SK-N-SH (cell line): ENCODE results near the gene CDH16. TPM values are rescaled to one million over a fixed set of nuclear protein-coding genes. Genes with fewer than 3 reads are reported as not detected.

Experiments used
- CTCF ChIA-PET: fragments of 300-600, 350-600 bp; formaldehyde crosslinking; extraction: SDS; loops from one replicate; lab custom pipeline; 2021; lab: Yijun Ruan, JAX
- POLR2A ChIA-PET: fragments of 350-600 bp; sonication (Branson Sonifier 250); formaldehyde crosslinking; extraction: SDS; loops from one replicate; lab custom pipeline; 2020; ENCODE audit warnings: antibody characterized with exemption, inconsistent platforms; lab: Yijun Ruan, JAX
- DNase-seq: peaks from one replicate; pipeline ENCODE4 v3.0.0; 2012
- H2AFZ ChIP-seq: fragments of 200-600 bp; sonication (generic); 2 replicates; pipeline ENCODE4 v1.8.1; 2016; ENCODE audit warnings: antibody characterized with exemption, mild to moderate bottlenecking, low read depth
- H3F3A ChIP-seq: fragments of 200-600 bp; sonication (generic); replicated peaks from 2 replicates; pipeline ENCODE3; 2016; ENCODE audit warnings: antibody characterized with exemption, mild to moderate bottlenecking; ENCODE audit not compliant: insufficient read depth
- H3K27ac ChIP-seq, 2 experiments: fragments of 200-500 bp in 1 of 2; fragments of 200-600 bp in 1 of 2; sonication (Bioruptor generic) in 1 of 2; sonication (generic), shearing (Covaris generic) in 1 of 2; 2 replicates each; pipeline versions ENCODE4 v1.5.1 to v1.6.1; 2014 to 2016; ENCODE audit warnings: low read depth in 2 of 2, inconsistent platforms in 1 of 2, low read length in 1 of 2, mild to moderate bottlenecking in 1 of 2, mixed read lengths in 1 of 2
- H3K27me3 ChIP-seq: fragments of 200-600 bp; sonication (generic), shearing (Covaris generic); 2 replicates; pipeline ENCODE4 v1.6.1; 2016; ENCODE audit warnings: mixed run types; ENCODE audit not compliant: insufficient read depth
- H3K36me3 ChIP-seq, 2 experiments: fragments of 200-500 bp in 1 of 2; fragments of 200-600 bp in 1 of 2; sonication (Bioruptor generic) in 1 of 2; sonication (generic) in 1 of 2; replicated peaks in 1 of 2; 2 replicates each; pipeline versions ENCODE3 to v1.5.1; 2014 to 2016; ENCODE audit warnings: low read length in 1 of 2, mild to moderate bottlenecking in 1 of 2; ENCODE audit not compliant: insufficient read depth in 2 of 2, control insufficient read depth in 1 of 2
- H3K4me1 ChIP-seq, 2 experiments: fragments of 200-500 bp in 1 of 2; fragments of 200-600 bp in 1 of 2; sonication (Bioruptor generic) in 1 of 2; sonication (generic), shearing (Covaris generic) in 1 of 2; 2 replicates each; pipeline versions ENCODE4 v1.5.1 to v1.6.1; 2014 to 2016; ENCODE audit warnings: low read depth in 1 of 2, low read length in 1 of 2, mixed run types in 1 of 2; ENCODE audit not compliant: insufficient read depth in 2 of 2, control insufficient read depth in 1 of 2
- H3K4me2 ChIP-seq: fragments of 200-600 bp; sonication (generic), shearing (Covaris generic); 2 replicates; pipeline ENCODE4 v1.6.1; 2017; ENCODE audit warnings: mixed run types
- H3K4me3 ChIP-seq, 2 experiments: fragments of 200-500 bp in 1 of 2; fragments of 200-600 bp in 1 of 2; sonication (Bioruptor generic) in 1 of 2; sonication (generic), shearing (Covaris generic) in 1 of 2; 2 replicates each; pipeline versions ENCODE4 v1.5.1 to v1.8.1; 2014 to 2016; ENCODE audit warnings: low read depth in 2 of 2, inconsistent platforms in 1 of 2, low read length in 1 of 2, mild to moderate bottlenecking in 1 of 2, mixed read lengths in 1 of 2, moderate library complexity in 1 of 2
- H3K79me2 ChIP-seq: fragments of 200-600 bp; sonication (generic); 2 replicates; pipeline ENCODE4 v1.8.1; 2017; ENCODE audit warnings: mild to moderate bottlenecking; ENCODE audit not compliant: insufficient read depth
- H3K9ac ChIP-seq: fragments of 200-600 bp; sonication (generic); 2 replicates; pipeline ENCODE4 v1.6.1; 2017; ENCODE audit warnings: mixed run types
- H3K9me2 ChIP-seq: fragments of 200-600 bp; sonication (generic); 2 replicates; pipeline ENCODE4 v1.6.1; 2017; ENCODE audit warnings: mixed run types
- H3K9me3 ChIP-seq: fragments of 200-600 bp; sonication (generic); 2 replicates; pipeline ENCODE4 v1.6.1; 2017; ENCODE audit warnings: mixed run types, mild to moderate bottlenecking, moderate library complexity
- H4K20me1 ChIP-seq: fragments of 200-600 bp; sonication (generic); 2 replicates; pipeline ENCODE4 v1.6.1; 2017; ENCODE audit warnings: mild to moderate bottlenecking, mixed run types; ENCODE audit not compliant: insufficient read depth
- CHD2 ChIP-seq: fragments of 150-350 bp; IDR thresholded peaks from 2 replicates; pipeline ENCODE4 v1.6.1; 2018; ENCODE audit warnings: low read length; ENCODE audit not compliant: partially characterized antibody
- GATA2 ChIP-seq: sonication (generic); formaldehyde crosslinking; IDR thresholded peaks from 2 replicates; pipeline ENCODE4 v1.5.0; 2020; ENCODE audit warnings: mild to moderate bottlenecking, missing genetic modification reagents
- IRF3 ChIP-seq: fragments of 150-350 bp; IDR thresholded peaks from 2 replicates; pipeline ENCODE4 v1.6.1; 2016; ENCODE audit warnings: mild to moderate bottlenecking, low read depth, low read length
- MAX ChIP-seq: IDR thresholded peaks from 2 replicates; pipeline ENCODE4 v1.4.0; 2012; ENCODE audit warnings: low read depth
- MEF2A ChIP-seq: IDR thresholded peaks from 2 replicates; pipeline ENCODE4 v1.4.0; 2012; ENCODE audit warnings: low read depth, borderline replicate concordance
- NFIC ChIP-seq: IDR thresholded peaks from 2 replicates; pipeline ENCODE4 v1.4.0; 2012; ENCODE audit warnings: borderline replicate concordance
- NRF1 ChIP-seq: IDR thresholded peaks from 2 replicates; pipeline ENCODE4 v1.6.1; 2012; ENCODE audit warnings: low read depth, mild to moderate bottlenecking, low read length
- RAD21 ChIP-seq: IDR thresholded peaks from 2 replicates; pipeline ENCODE4 v1.6.1; 2012; ENCODE audit warnings: mild to moderate bottlenecking, low read length
- RCOR1 ChIP-seq: fragments of 150-350 bp; IDR thresholded peaks from 2 replicates; pipeline ENCODE4 v1.6.1; 2017; ENCODE audit warnings: antibody characterized with exemption, low read length
- RFX5 ChIP-seq: IDR thresholded peaks from 2 replicates; pipeline ENCODE4 v1.6.1; 2012; ENCODE audit warnings: mild to moderate bottlenecking, improper control_type of control experiment, low read length
- TAF1 ChIP-seq: IDR thresholded peaks from 2 replicates; pipeline ENCODE4 v1.6.1; 2012; ENCODE audit warnings: low read depth, mild to moderate bottlenecking, low read length, moderate library complexity, borderline replicate concordance
- TEAD4 ChIP-seq: IDR thresholded peaks from 2 replicates; pipeline ENCODE4 v1.4.0; 2012; ENCODE audit warnings: mild to moderate bottlenecking, borderline replicate concordance; ENCODE audit not compliant: insufficient read depth
- USF1 ChIP-seq: IDR thresholded peaks from 2 replicates; pipeline ENCODE4 v1.4.0; 2012; ENCODE audit warnings: low read depth, borderline replicate concordance
- USF2 ChIP-seq: fragments of 150-350 bp; IDR thresholded peaks from 2 replicates; pipeline ENCODE4 v1.6.1; 2017; ENCODE audit warnings: antibody characterized with exemption, low read length, low read depth, borderline replicate concordance
- YY1 ChIP-seq: IDR thresholded peaks from 2 replicates; pipeline ENCODE4 v1.4.0; 2012; ENCODE audit warnings: low read depth, mild to moderate bottlenecking
- ZBTB33 ChIP-seq: IDR thresholded peaks from 2 replicates; pipeline ENCODE4 v1.4.0; 2012; ENCODE audit warnings: low read depth, borderline replicate concordance
- WGBS: methylation state at CpG from one replicate; pipeline ENCODE4 v1.1.6; 2017; ENCODE audit warnings: low lambda C conversion rate; 5-methylcytosine and 5-hydroxymethylcytosine counted together
- polyA plus RNA-seq, 3 experiments: library from polyadenylated mRNA; depleted of rRNA; stranded (reverse); fragments of >200 nt; gene quantifications; 2 replicates each; pipeline ENCODE4 v1.2.3, GENCODE V29; 2012

The CDH16 gene
- polyA plus RNA-seq, 1 of the 3 experiments (the other 2 are of a cell fraction), result not detected

- Histone ChIP-seq H3K36me3 (no peaks in the 10 kb centered on the region), H4K20me1 (no peaks in the 10 kb centered on the region), H3K9me3 (no peaks in the 10 kb centered on the region), H3K27me3 (no peaks in the 10 kb centered on the region), H3K4me3 (no peak overlapping the region), H3K9ac (no peak overlapping the region), H3K4me1 (peaks cover 7 to 12% of the 10 kb centered on the region in 2 experiments; a peak in 2 of 4 replicates), H3K4me2 (no peak overlapping the region), H3K27ac (no peak overlapping the region), H3K9me2 (no peaks in the 10 kb centered on the region), H2AFZ (no peak overlapping the region), H3K79me2 (no peaks in the 10 kb centered on the region), H3F3A (peaks cover 6% of the 10 kb centered on the region)
- TF ChIP-seq USF1 (no peak), RFX5 (no peak), YY1 (no peak), RAD21 (no peak), MEF2A (no peak), IRF3 (no peak), NFIC (no peak), USF2 (no peak), ZBTB33 (no peak), GATA2 (no peak), NRF1 (no peak)
- POLR2A ChIA-PET, result no interaction called here
- CTCF ChIA-PET, result interaction anchor here (2.0 to 5.6 kb wide), 3 partner anchors 9 to 135 kb away, joined by 6 to 26 read pairs (median 22); partner anchors contain the start of gene NAE1
- DNase-seq, result no peak
Observed at GRCh38 chr16:66863707-66864106, 55.0 kb downstream of the CDH16 start.

- Histone ChIP-seq H2AFZ (no peak overlapping the region), H3K27ac (no peak overlapping the region), H3K4me2 (no peak overlapping the region), H3K27me3 (no peaks in the 10 kb centered on the region), H3K9me2 (no peaks in the 10 kb centered on the region), H3K9me3 (no peaks in the 10 kb centered on the region), H3K79me2 (no peaks in the 10 kb centered on the region), H3K4me1 (peaks cover 7 to 12% of the 10 kb centered on the region in 2 experiments; a peak in 2 of 4 replicates), H3K36me3 (no peaks in the 10 kb centered on the region), H4K20me1 (no peaks in the 10 kb centered on the region), H3K9ac (no peak overlapping the region), H3K4me3 (no peak overlapping the region), H3F3A (peaks cover 8% of the 10 kb centered on the region)
- TF ChIP-seq USF1 (no peak), TEAD4 (no peak), NFIC (no peak), ZBTB33 (no peak), RCOR1 (no peak), RFX5 (no peak), GATA2 (no peak), CHD2 (no peak), IRF3 (no peak), MEF2A (no peak), MAX (no peak), TAF1 (no peak)
- CTCF ChIA-PET, result interaction anchor here (0.7 to 5.6 kb wide), 7 partner anchors 9 to 213 kb away, joined by 3 to 26 read pairs (median 3); partner anchors contain the start of gene NAE1
- POLR2A ChIA-PET, result no interaction called here
- DNase-seq, result no peak
- WGBS, result 87% methylated on average over 8 of the region's 8 CpGs
Observed at GRCh38 chr16:66862023-66862520, 56.6 kb downstream of the CDH16 start.
